Measurements from ENCODE around the gene INSL3. TPM values are rescaled to one million over a fixed set of nuclear protein-coding genes. Genes with fewer than 3 reads are reported as not detected.

INSL3 gene
- total and polyA plus RNA-seq, 2 donors (not counting 3 experiments of a cell fraction or from before 2014, with no cell fraction given): not detected

DNA sequence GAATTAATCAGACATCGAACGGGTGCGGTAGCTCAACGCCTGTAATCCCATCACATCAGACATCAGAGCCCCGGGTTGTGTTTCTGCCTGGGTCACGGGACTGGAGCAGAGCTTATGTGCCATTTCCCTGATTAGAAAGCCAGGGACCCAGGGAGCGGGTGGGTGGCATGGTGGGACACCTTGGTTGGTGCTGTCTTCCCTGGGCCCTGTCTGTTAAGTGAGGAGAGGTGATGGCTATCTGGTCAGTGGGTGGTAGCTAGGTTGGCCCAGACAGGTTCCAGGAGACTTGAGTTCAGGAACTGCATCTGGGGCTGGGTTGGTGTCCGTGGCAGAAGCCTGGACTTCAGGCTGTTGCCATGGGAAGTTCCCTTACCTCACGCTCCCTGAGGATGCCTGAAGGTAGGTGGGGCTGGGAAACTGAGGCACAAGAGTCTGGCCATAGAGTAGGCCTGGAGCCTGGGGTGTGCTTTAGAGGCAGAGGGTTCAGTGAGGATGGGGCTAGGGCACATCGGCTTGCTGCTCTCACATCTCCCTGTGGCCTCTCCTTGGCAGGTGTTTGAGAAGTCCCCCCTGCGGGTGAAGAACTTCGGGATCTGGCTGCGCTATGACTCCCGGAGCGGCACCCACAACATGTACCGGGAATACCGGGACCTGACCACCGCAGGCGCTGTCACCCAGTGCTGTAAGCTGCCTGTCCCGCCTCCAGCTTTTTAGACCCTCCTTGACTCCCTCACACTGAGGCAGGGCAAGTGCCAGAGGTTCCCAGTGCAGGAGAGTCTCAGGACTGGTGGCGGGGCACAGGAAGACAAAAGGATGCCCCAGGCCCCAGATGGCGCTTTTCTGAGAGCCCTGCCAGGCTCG is 40.5 kb upstream of the INSL3 start:
- peaks cover 19 to 31% of the 10 kb centered on the region in 2 experiments for H3K36me3 ChIP-seq (ENCODE audit: control insufficient read depth in 2 of 2, extremely low read depth in 1 of 2, insufficient read depth in 2 of 2, low read length in 2 of 2)
- peak; percentile 13 for TF ChIP-seq POLR2AphosphoS5 (IDR thresholded peaks at IDR 0.05; ENCODE audit: insufficient read depth, low read depth, low read length)
- no peak for TF ChIP-seq JUN (IDR thresholded peaks at IDR 0.05; ENCODE audit: borderline replicate concordance, insufficient read depth, insufficient read length, low read depth)
- dilution Hi-C loops (cut with MboI; ENCODE audit: extremely low pct_ligation_motif_present, low sequenced_read_pairs) (no loop called here), intact Hi-C loops (cut with micrococcal nuclease) (no loop called here)
- no TSS peak for BruUV-seq (replicated peaks)
- DNase-seq (ENCODE audit: low read depth, low spot score) (no peak), FAIRE-seq (no peak)
- peak overlapping the region; percentile 95 for H3K9ac ChIP-seq (replicated peaks; ENCODE audit: extremely low read depth, insufficient read depth, low read length)
- peaks cover 32% of the 10 kb centered on the region for H3K79me2 ChIP-seq (ENCODE audit: control insufficient read depth, insufficient read depth, low read length)
- H3K4me1 ChIP-seq (ENCODE audit: control insufficient read depth, extremely low read depth, insufficient read depth, low read length): peaks cover 15% of the 10 kb centered on the region
- CTCF ChIA-PET: interaction anchor here (0.5 to 1.2 kb wide), 2 partner anchors 8 to 10 kb away, joined by 4 read pairs; partner anchors contain the start of gene SLC5A5
- no peak overlapping the region for H2AFZ ChIP-seq (ENCODE audit: low read depth, low read length)
- no peaks in the 10 kb centered on the region for H3K27me3 ChIP-seq (ENCODE audit: control insufficient read depth in 2 of 2, insufficient read depth in 2 of 2, low read length in 2 of 2)
- peak overlapping the region; percentile 70 for H3K4me2 ChIP-seq (ENCODE audit: insufficient read depth, low read length)
- peak overlapping the region in 2 of 3 experiments; percentile 83 to 96 for H3K4me3 ChIP-seq (replicated peaks in 1 of 3; ENCODE audit: insufficient read depth in 1 of 3, low read depth in 1 of 3, low read length in 3 of 3)
- H3K27ac ChIP-seq (ENCODE audit: insufficient read depth, low read depth, low read length): no peak overlapping the region
- peaks cover 4% of the 10 kb centered on the region for H4K20me1 ChIP-seq (replicated peaks; ENCODE audit: control insufficient read depth, extremely low read depth, insufficient read depth, low read length)
- POLR2A ChIA-PET: no interaction called here
- no peaks in the 10 kb centered on the region for H3K9me3 ChIP-seq (replicated peaks; ENCODE audit: control insufficient read depth, insufficient read depth, low read length)
- no peaks in the 10 kb centered on the region for H3K9me1 ChIP-seq (replicated peaks; ENCODE audit: control insufficient read depth, extremely low read depth, insufficient read depth, low read length)

DNA sequence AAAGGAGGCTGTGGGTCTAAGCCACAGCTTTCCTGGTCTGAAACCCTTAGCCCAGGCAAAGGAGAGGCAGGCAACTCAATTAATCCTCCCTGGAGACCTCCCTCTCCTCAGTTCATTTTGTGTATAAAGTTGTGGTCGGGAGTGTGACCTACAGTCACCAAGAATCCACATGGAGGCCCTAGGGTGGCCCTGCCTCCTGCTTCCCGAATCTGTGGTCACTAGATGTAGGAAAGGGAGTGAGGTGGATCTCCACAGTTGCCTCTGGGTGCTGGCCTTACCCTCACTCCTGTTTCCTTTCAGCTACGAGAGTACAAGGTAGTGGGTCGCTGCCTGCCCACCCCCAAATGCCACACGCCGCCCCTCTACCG is 39.7 kb upstream of the INSL3 start:
- no peak overlapping the region for H2AFZ ChIP-seq (ENCODE audit: low read depth, low read length)
- H3K27ac ChIP-seq (ENCODE audit: insufficient read depth, low read depth, low read length): no peak overlapping the region
- dilution Hi-C loops (cut with MboI; ENCODE audit: extremely low pct_ligation_motif_present, low sequenced_read_pairs) (no loop called here), intact Hi-C loops (cut with micrococcal nuclease) (no loop called here)
- FAIRE-seq (no peak), DNase-seq (ENCODE audit: low read depth, low spot score) (no peak)
- H3K27me3 ChIP-seq (ENCODE audit: control insufficient read depth in 2 of 2, insufficient read depth in 2 of 2, low read length in 2 of 2): no peaks in the 10 kb centered on the region
- H3K9me1 ChIP-seq (replicated peaks; ENCODE audit: control insufficient read depth, extremely low read depth, insufficient read depth, low read length): no peaks in the 10 kb centered on the region
- CTCF ChIA-PET: interaction anchor here (2.1 kb wide), 1 partner anchor 9 kb away, joined by 11 read pairs; no protein-coding TSS in a partner anchor
- peak overlapping the region; percentile 70 for H3K4me2 ChIP-seq (ENCODE audit: insufficient read depth, low read length)
- peaks cover 15% of the 10 kb centered on the region for H3K4me1 ChIP-seq (ENCODE audit: control insufficient read depth, extremely low read depth, insufficient read depth, low read length)
- H3K36me3 ChIP-seq (ENCODE audit: control insufficient read depth in 2 of 2, extremely low read depth in 1 of 2, insufficient read depth in 2 of 2, low read length in 2 of 2): peaks cover 19 to 31% of the 10 kb centered on the region in 2 experiments
- TF ChIP-seq POLR2AphosphoS5 (IDR thresholded peaks at IDR 0.05; ENCODE audit: insufficient read depth, low read depth, low read length) (no peak), POLR2A (IDR thresholded peaks at IDR 0.05; ENCODE audit: low read depth, low read length) (no peak), GATA2 (IDR thresholded peaks at IDR 0.05; ENCODE audit: insufficient read depth, insufficient read length, low read depth, low read length) (no peak), JUN (IDR thresholded peaks at IDR 0.05; ENCODE audit: borderline replicate concordance, insufficient read depth, insufficient read length, low read depth) (no peak), FOS (IDR thresholded peaks at IDR 0.05; ENCODE audit: borderline replicate concordance, insufficient read depth, low read length) (no peak), EZH2 (IDR thresholded peaks at IDR 0.05; ENCODE audit: borderline replicate concordance, low read depth, low read length, severe bottlenecking) (no peak), MYC (IDR thresholded peaks at IDR 0.05; ENCODE audit: low read depth, low read length) (no peak)
- TF ChIP-seq, protein P1, sequence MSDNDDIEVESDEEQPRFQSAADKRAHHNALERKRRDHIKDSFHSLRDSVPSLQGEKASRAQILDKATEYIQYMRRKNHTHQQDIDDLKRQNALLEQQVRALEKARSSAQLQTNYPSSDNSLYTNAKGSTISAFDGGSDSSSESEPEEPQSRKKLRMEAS (IDR thresholded peaks at IDR 0.05; ENCODE audit: insufficient read depth, insufficient read length): no peak
- TF ChIP-seq, protein P2, sequence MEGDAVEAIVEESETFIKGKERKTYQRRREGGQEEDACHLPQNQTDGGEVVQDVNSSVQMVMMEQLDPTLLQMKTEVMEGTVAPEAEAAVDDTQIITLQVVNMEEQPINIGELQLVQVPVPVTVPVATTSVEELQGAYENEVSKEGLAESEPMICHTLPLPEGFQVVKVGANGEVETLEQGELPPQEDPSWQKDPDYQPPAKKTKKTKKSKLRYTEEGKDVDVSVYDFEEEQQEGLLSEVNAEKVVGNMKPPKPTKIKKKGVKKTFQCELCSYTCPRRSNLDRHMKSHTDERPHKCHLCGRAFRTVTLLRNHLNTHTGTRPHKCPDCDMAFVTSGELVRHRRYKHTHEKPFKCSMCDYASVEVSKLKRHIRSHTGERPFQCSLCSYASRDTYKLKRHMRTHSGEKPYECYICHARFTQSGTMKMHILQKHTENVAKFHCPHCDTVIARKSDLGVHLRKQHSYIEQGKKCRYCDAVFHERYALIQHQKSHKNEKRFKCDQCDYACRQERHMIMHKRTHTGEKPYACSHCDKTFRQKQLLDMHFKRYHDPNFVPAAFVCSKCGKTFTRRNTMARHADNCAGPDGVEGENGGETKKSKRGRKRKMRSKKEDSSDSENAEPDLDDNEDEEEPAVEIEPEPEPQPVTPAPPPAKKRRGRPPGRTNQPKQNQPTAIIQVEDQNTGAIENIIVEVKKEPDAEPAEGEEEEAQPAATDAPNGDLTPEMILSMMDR (IDR thresholded peaks at IDR 0.05; ENCODE audit: extremely low read depth in 1 of 2, insufficient read depth in 1 of 2, low read depth in 1 of 2, low read length in 2 of 2): no peak
- peak overlapping the region; percentile 95 for H3K9ac ChIP-seq (replicated peaks; ENCODE audit: extremely low read depth, insufficient read depth, low read length)
- peak overlapping the region; percentile 83 to 96 (median 92) for H3K4me3 ChIP-seq (replicated peaks in 1 of 3; ENCODE audit: insufficient read depth in 1 of 3, low read depth in 1 of 3, low read length in 3 of 3)
- H3K79me2 ChIP-seq (ENCODE audit: control insufficient read depth, insufficient read depth, low read length): peaks cover 32% of the 10 kb centered on the region
- no TSS peak for BruUV-seq (replicated peaks)
- no peaks in the 10 kb centered on the region for H3K9me3 ChIP-seq (replicated peaks; ENCODE audit: control insufficient read depth, insufficient read depth, low read length)
- POLR2A ChIA-PET: no interaction called here
- peaks cover 4% of the 10 kb centered on the region for H4K20me1 ChIP-seq (replicated peaks; ENCODE audit: control insufficient read depth, extremely low read depth, insufficient read depth, low read length)
